A549 (cell line): ENCODE measurements around the gene SRGAP3. TPM values are rescaled to one million over a fixed set of nuclear protein-coding genes. Genes with fewer than 3 reads are reported as not detected.
A peak's percentile ranks its signal among the peaks of the same experiment; 100 is the strongest.

Experiments
- ATAC-seq, 2 experiments: fragments of 200-7000 bp in 1 of 2; fragments of >200 bp in 1 of 2; cut with Nextera tagmentation in 1 of 2; cut with Tn5 transposase in 1 of 2; 3 replicates each; pipeline versions ENCODE4 v1.8.0 to v1.9.1; 2018 to 2020; ENCODE audit warnings: mild to moderate bottlenecking in 1 of 2, moderate library complexity in 1 of 2
- CTCF ChIA-PET: fragments of 300-600 bp; sonication (Branson Sonifier 250); formaldehyde crosslinking; extraction: SDS; loops from one replicate; lab custom pipeline; 2021; ENCODE audit warnings: antibody characterized with exemption, inconsistent platforms; lab: Yijun Ruan, JAX
- POLR2A ChIA-PET: fragments of 350-600 bp; formaldehyde crosslinking; extraction: SDS; loops from one replicate; lab custom pipeline; 2021; ENCODE audit warnings: antibody characterized with exemption, inconsistent platforms; lab: Yijun Ruan, JAX
- DNase-seq, 2 experiments: peaks; one replicate each; pipeline versions ENCODE4 v3.0.0 to v3.0.0-alpha.2; 2011 to 2016; ENCODE audit warnings: low read depth in 1 of 2, low spot score in 1 of 2
- FAIRE-seq: peaks from 2 replicates; lab custom pipeline; 2011; peaks lifted over from hg19 to GRCh38; lab: Jason Lieb, UNC
- H3K27ac ChIP-seq, 2 experiments: fragments of >200 bp; sonication (Bioruptor Twin); formaldehyde crosslinking; 3 replicates each; pipeline ENCODE4 v1.5.1; 2016 to 2017
- H3K4me1 ChIP-seq: fragments of >200 bp; sonication (Bioruptor Twin); formaldehyde crosslinking; 3 replicates; pipeline ENCODE4 v1.6.1; 2016
- H3K4me2 ChIP-seq: fragments of >200 bp; sonication (Bioruptor Twin); formaldehyde crosslinking; 3 replicates; pipeline ENCODE4 v1.6.1; 2016
- H3K4me3 ChIP-seq: fragments of >200 bp; sonication (Bioruptor Twin); formaldehyde crosslinking; 3 replicates; pipeline ENCODE4 v1.5.1; 2016
- H3K9me3 ChIP-seq: fragments of >200 bp; sonication (Bioruptor Twin); formaldehyde crosslinking; 3 replicates; pipeline ENCODE4 v1.6.1; 2016
- CHD2 ChIP-seq: fragments of 150-350 bp; IDR thresholded peaks from 2 replicates; pipeline ENCODE4 v1.6.1; 2014; ENCODE audit warnings: low read length; ENCODE audit not compliant: partially characterized antibody
- EP300 ChIP-seq, 2 experiments: fragments of >200 bp; sonication (Bioruptor Twin); formaldehyde crosslinking; IDR thresholded peaks; 2 replicates in 1 of 2; 3 replicates in 1 of 2; pipeline ENCODE4 v1.6.1; 2016 to 2017
- ESRRA ChIP-seq: fragments of 150-350 bp; IDR thresholded peaks from 2 replicates; pipeline ENCODE4 v1.6.1; 2014; ENCODE audit warnings: mild to moderate bottlenecking, low read length, borderline replicate concordance
- HEYL ChIP-seq: fragments of 250-450 bp; sonication (Bioruptor Pico); IDR thresholded peaks from 2 replicates; pipeline ENCODE4 v1.8.0; 2021; ENCODE audit warnings: mild to moderate bottlenecking, moderate library complexity
- HOXB13 ChIP-seq: fragments of 250-450 bp; sonication (Bioruptor Pico); IDR thresholded peaks from 2 replicates; pipeline ENCODE4 v1.5.0; 2020; ENCODE audit warnings: low read depth, mild to moderate bottlenecking, moderate library complexity
- HOXB5 ChIP-seq: fragments of 250-450 bp; sonication (Bioruptor Pico); IDR thresholded peaks from 2 replicates; pipeline ENCODE4 v1.5.0; 2020; ENCODE audit warnings: mild to moderate bottlenecking, moderate library complexity
- KDM1A ChIP-seq: fragments of 200-600 bp; sonication (generic); IDR thresholded peaks from 2 replicates; pipeline ENCODE4 v1.6.1; 2016; ENCODE audit warnings: low read depth, mild to moderate bottlenecking
- MAFK ChIP-seq: fragments of 450-650 bp; IDR thresholded peaks from 2 replicates; pipeline ENCODE4 v1.6.1; 2014; ENCODE audit not compliant: partially characterized antibody
- MYC ChIP-seq: IDR thresholded peaks from 2 replicates; pipeline ENCODE4 v1.6.1; 2012; ENCODE audit warnings: mild to moderate bottlenecking, inconsistent platforms, low read length, improper control_type of control experiment, borderline replicate concordance
- PHF8 ChIP-seq: fragments of 200-600 bp; sonication (generic); IDR thresholded peaks from 2 replicates; pipeline ENCODE4 v1.6.1; 2016; ENCODE audit warnings: low read depth, mild to moderate bottlenecking, antibody characterized with exemption, moderate library complexity, borderline replicate concordance
- POLR2AphosphoS2 ChIP-seq: conservative IDR thresholded peaks from 2 replicates; pipeline ENCODE4 v1.6.1; 2012; ENCODE audit warnings: low read length, improper control_type of control experiment, inconsistent platforms
- RAD21 ChIP-seq, 2 experiments: fragments of >200 bp in 1 of 2; sonication (Bioruptor Twin) in 1 of 2; formaldehyde crosslinking in 1 of 2; IDR thresholded peaks in 1 of 2; conservative IDR thresholded peaks in 1 of 2; 2 replicates in 1 of 2; 3 replicates in 1 of 2; pipeline ENCODE4 v1.6.1; 2012 to 2018; ENCODE audit warnings: inconsistent platforms in 1 of 2
- RCOR1 ChIP-seq: fragments of 150-350 bp; IDR thresholded peaks from 2 replicates; pipeline ENCODE4 v1.6.1; 2014; ENCODE audit warnings: antibody characterized with exemption, low read length, low read depth
- RNF2 ChIP-seq: fragments of 200-600 bp; sonication (generic); IDR thresholded peaks from 2 replicates; pipeline ENCODE4 v1.6.1; 2016; ENCODE audit warnings: low read depth, mild to moderate bottlenecking, antibody characterized with exemption, moderate library complexity, borderline replicate concordance
- SMC3 ChIP-seq: fragments of >200 bp; sonication (Bioruptor Twin); formaldehyde crosslinking; IDR thresholded peaks from 3 replicates; pipeline ENCODE4 v1.6.1; 2018; ENCODE audit warnings: inconsistent platforms
- SREBF2 ChIP-seq: fragments of 450-650 bp; IDR thresholded peaks from 2 replicates; pipeline ENCODE4 v1.6.1; 2014; ENCODE audit warnings: mild to moderate bottlenecking, moderate library complexity
- TFCP2L1 ChIP-seq: fragments of 250-450 bp; sonication (Bioruptor Pico); IDR thresholded peaks from 2 replicates; pipeline ENCODE4 v1.5.0; 2021; ENCODE audit warnings: mild to moderate bottlenecking
- ZC3H11A ChIP-seq: fragments of 450-650 bp; IDR thresholded peaks from 2 replicates; pipeline ENCODE4 v1.6.1; 2014; ENCODE audit warnings: antibody characterized with exemption, mild to moderate bottlenecking
- ZSCAN20 ChIP-seq: fragments of 250-450 bp; sonication (Bioruptor Pico); IDR thresholded peaks from 2 replicates; pipeline ENCODE4 v1.8.0; 2022; ENCODE audit warnings: mild to moderate bottlenecking, moderate library complexity
- WGBS: methylation state at CpG from one replicate; pipeline ENCODE4 v1.1.6; 2017; ENCODE audit errors: missing lambda C conversion rate; 5-methylcytosine and 5-hydroxymethylcytosine counted together
- polyA plus RNA-seq, 4 experiments: library from polyadenylated mRNA; depleted of rRNA in 3 of 4; stranded (reverse); fragments of >200 nt; fragmentation: RNase III in 1 of 4; extraction: RNeasy Plus Mini Kit Qiagen cat#74134 plus additional on column Dnase treatment in 1 of 4; gene quantifications; 2 replicates in 3 of 4; 3 replicates in 1 of 4; pipeline ENCODE4 v1.2.3, GENCODE V29; 2011 to 2017
- TF ChIP-seq, protein P1 (sequence below): fragments of 250-450 bp; sonication (Bioruptor Pico); IDR thresholded peaks from 2 replicates; pipeline ENCODE4 v1.5.0; 2020; ENCODE audit warnings: low read depth, mild to moderate bottlenecking, moderate library complexity
- TF ChIP-seq, protein P2 (sequence below): fragments of 150-350 bp; IDR thresholded peaks from 2 replicates; pipeline ENCODE4 v1.6.1; 2014; ENCODE audit warnings: low read depth, mild to moderate bottlenecking, low read length
- TF ChIP-seq, protein P3 (sequence below): IDR thresholded peaks from 2 replicates; pipeline ENCODE4 v1.6.1; 2012

The SRGAP3 gene
- polyA plus RNA-seq, 2 of the 4 experiments (the other 2 are of a cell fraction) = 1.6 to 2.5 TPM

DNA sequence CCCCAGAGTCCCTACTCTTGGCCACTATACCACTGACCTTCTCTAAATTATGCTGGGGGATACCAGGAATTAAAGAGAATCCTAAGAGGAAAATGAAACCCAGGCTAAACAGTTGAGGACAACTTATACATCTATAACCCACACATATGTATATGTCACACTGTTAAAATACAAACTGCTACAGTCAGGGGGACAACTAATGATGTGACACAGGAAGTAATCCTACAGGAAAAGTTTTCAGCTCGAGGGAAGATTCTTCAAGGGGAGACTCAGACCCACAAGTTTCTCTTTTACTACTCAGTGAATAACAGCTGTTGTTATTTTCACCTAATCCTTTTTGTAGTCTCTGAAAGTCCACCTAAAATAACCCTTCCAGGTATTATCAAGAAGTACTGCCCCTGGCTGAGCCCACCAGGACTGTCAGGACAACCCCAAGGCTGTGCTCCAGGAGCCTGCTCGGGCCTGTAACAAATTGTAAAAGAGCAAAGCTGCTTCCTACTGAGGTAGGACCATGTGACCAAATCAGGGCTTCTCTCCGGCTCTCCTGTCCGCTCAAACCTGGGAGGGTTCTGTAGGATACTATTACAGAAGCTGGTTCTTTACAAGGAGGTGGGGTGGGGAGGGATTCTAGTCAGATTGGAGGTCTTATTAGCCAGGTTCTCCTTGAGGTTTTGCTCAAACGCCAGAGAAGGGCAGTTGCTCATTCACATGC is 91.6 kb downstream of the SRGAP3 start:
- no peak overlapping the region for H3K4me3 ChIP-seq
- ChIA-PET POLR2A (no interaction called here), CTCF (interaction anchor here (1.0 to 1.2 kb wide), 2 partner anchors 13 to 146 kb away, joined by 3 read pairs; no protein-coding TSS in a partner anchor)
- WGBS = 68% methylated on average over 5 of the region's 5 CpGs
- DNase-seq (peak in 1 of 2 experiments; percentile 18), ATAC-seq (no peak), FAIRE-seq (no peak)
- H3K4me1 ChIP-seq = no peaks in the 10 kb centered on the region
- H3K4me2 ChIP-seq = no peak overlapping the region
- no peak overlapping the region for H3K27ac ChIP-seq
- H3K9me3 ChIP-seq = no peaks in the 10 kb centered on the region
- TF ChIP-seq MAFK = no peak
- TF ChIP-seq KDM1A = no peak
- TF ChIP-seq, protein P1, sequence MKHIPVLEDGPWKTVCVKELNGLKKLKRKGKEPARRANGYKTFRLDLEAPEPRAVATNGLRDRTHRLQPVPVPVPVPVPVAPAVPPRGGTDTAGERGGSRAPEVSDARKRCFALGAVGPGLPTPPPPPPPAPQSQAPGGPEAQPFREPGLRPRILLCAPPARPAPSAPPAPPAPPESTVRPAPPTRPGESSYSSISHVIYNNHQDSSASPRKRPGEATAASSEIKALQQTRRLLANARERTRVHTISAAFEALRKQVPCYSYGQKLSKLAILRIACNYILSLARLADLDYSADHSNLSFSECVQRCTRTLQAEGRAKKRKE = no peak
- no peak for TF ChIP-seq HOXB13 (CRISPR knock-in tag)
- TF ChIP-seq CHD2 = no peak
- no peak for TF ChIP-seq TFCP2L1 (CRISPR knock-in tag)
- no peak for TF ChIP-seq RNF2
- TF ChIP-seq PHF8 = no peak

DNA sequence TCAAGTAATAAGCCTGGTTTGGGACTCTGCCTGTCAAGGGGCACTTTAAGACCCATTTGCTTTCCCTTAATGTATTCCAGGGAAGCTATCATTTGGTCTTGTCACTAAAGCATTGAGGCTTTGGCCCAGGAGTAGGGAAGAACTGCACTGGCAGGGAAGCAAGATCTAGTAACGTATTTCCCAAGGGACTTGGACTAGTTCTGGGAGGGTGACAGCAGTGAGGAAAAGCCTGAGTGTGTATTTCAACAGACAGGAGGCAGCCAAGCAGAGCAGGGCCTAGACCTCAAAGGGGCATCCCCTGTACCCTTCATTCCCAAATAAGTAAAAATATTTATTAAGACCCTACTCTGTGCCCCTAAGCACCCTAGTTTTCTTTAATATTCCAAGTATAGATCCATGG is 92.8 kb downstream of the SRGAP3 start:
- ChIA-PET POLR2A (no interaction called here), CTCF (no interaction called here)
- DNase-seq (no peak), FAIRE-seq (no peak), ATAC-seq (no peak)
- Histone ChIP-seq H3K27ac (no peak overlapping the region), H3K4me1 (peaks cover 2% of the 10 kb centered on the region; the same call in 2 of the 3 replicates), H3K9me3 (no peaks in the 10 kb centered on the region), H3K4me2 (no peak overlapping the region), H3K4me3 (no peak overlapping the region)
- 79% methylated on average over 1 of the region's 1 CpG for WGBS
- no peak for TF ChIP-seq EP300 (IDR thresholded peaks at IDR 0.05)
- no peak for TF ChIP-seq RCOR1

DNA sequence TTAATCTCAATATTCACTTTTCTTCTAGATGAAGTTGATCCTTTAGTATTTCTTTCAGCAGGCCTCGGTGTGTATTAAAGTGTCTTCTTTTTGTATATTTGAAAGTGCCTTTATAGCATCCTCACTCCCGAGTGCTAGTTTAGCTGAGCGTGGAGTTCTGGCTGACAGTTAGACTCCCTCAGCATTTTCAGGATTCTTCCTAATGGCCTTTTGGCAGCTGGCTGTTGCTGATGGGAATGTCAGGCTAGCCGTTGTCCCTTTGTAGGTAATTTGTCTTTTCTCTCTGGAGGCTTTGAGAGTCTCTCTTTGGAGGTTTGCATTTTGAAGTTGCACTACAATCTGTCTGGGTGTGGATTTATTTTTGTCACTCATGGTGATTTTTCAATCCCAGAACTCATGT is 94.4 kb downstream of the SRGAP3 start:
- no peak for DNase-seq
- no peak for TF ChIP-seq ESRRA
- no peak for TF ChIP-seq HEYL (CRISPR knock-in tag)
- TF ChIP-seq HOXB5 (CRISPR knock-in tag) = no peak
- TF ChIP-seq SREBF2 = no peak
- no peak for TF ChIP-seq SMC3
- TF ChIP-seq MYC = no peak
- no peak for TF ChIP-seq MAFK
- TF ChIP-seq, protein P2, sequence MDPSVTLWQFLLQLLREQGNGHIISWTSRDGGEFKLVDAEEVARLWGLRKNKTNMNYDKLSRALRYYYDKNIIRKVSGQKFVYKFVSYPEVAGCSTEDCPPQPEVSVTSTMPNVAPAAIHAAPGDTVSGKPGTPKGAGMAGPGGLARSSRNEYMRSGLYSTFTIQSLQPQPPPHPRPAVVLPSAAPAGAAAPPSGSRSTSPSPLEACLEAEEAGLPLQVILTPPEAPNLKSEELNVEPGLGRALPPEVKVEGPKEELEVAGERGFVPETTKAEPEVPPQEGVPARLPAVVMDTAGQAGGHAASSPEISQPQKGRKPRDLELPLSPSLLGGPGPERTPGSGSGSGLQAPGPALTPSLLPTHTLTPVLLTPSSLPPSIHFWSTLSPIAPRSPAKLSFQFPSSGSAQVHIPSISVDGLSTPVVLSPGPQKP = no peak
- TF ChIP-seq KDM1A = no peak
- TF ChIP-seq ZSCAN20 (CRISPR knock-in tag) = no peak
- TF ChIP-seq POLR2AphosphoS2 = no peak
- TF ChIP-seq, protein P3, sequence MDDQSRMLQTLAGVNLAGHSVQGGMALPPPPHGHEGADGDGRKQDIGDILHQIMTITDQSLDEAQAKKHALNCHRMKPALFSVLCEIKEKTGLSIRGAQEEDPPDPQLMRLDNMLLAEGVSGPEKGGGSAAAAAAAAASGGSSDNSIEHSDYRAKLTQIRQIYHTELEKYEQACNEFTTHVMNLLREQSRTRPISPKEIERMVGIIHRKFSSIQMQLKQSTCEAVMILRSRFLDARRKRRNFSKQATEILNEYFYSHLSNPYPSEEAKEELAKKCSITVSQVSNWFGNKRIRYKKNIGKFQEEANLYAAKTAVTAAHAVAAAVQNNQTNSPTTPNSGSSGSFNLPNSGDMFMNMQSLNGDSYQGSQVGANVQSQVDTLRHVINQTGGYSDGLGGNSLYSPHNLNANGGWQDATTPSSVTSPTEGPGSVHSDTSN = no peak
- no peak for TF ChIP-seq RAD21 (conservative IDR thresholded peaks at IDR 0.05 in 1 of 2, IDR thresholded peaks at IDR 0.05 in 1 of 2)
- no peak for TF ChIP-seq TFCP2L1 (CRISPR knock-in tag)
- TF ChIP-seq ZC3H11A = no peak
- no peak for FAIRE-seq
- no peak for ATAC-seq
- Histone ChIP-seq H3K27ac (no peak overlapping the region), H3K4me3 (no peak overlapping the region), H3K4me2 (no peak overlapping the region), H3K4me1 (peaks cover 15% of the 10 kb centered on the region), H3K9me3 (no peaks in the 10 kb centered on the region)
- WGBS = 86% methylated on average over 4 of the region's 4 CpGs
- CTCF ChIA-PET = no interaction called here
- POLR2A ChIA-PET = no interaction called here
